K562 (cell line): ENCODE data around the gene OR52B6. TPM values are rescaled to one million over a fixed set of nuclear protein-coding genes. Genes with fewer than 3 reads are reported as not detected.

Source experiments
- BRF1 ChIP-seq: IDR thresholded peaks from 3 replicates; pipeline ENCODE4 v1.6.1; 2011; ENCODE audit warnings: borderline replicate concordance, mild to moderate bottlenecking; ENCODE audit not compliant: insufficient read length; ENCODE audit errors: extremely low read depth
- CREB1 ChIP-seq, 2 experiments: sonication (generic) in 1 of 2; formaldehyde crosslinking in 1 of 2; IDR thresholded peaks; 2 replicates each; pipeline versions ENCODE4 v1.6.1 to v1.8.0; 2012 to 2022; ENCODE audit warnings: inconsistent platforms in 1 of 2, mild to moderate bottlenecking in 1 of 2, missing genetic modification reagents in 1 of 2, moderate library complexity in 1 of 2
- DIDO1 ChIP-seq: fragments of 450-650 bp; IDR thresholded peaks from 2 replicates; pipeline ENCODE4 v1.6.1; 2016; ENCODE audit warnings: low read depth, missing biosample characterization, missing genetic modification characterization
- ELF1 ChIP-seq: fragments of 200-800 bp; sonication (Bioruptor generic); IDR thresholded peaks from 2 replicates; pipeline ENCODE4 v1.6.1; 2016; ENCODE audit warnings: missing genetic modification characterization, missing compliant biosample characterization
- EZH2 ChIP-seq: IDR thresholded peaks from 2 replicates; pipeline ENCODE4 v1.6.1; 2012; ENCODE audit warnings: low read depth, mild to moderate bottlenecking, inconsistent platforms, low read length, borderline replicate concordance
- FOSL1 ChIP-seq: fragments of 200-800 bp; sonication (Bioruptor generic); conservative IDR thresholded peaks from 2 replicates; pipeline ENCODE4 v1.6.1; 2016; ENCODE audit warnings: missing genetic modification characterization, missing compliant biosample characterization
- GTF2E2 ChIP-seq: fragments of 200-800 bp; sonication (Bioruptor generic); IDR thresholded peaks from 2 replicates; pipeline ENCODE4 v1.6.1; 2016; ENCODE audit warnings: missing genetic modification characterization, missing compliant biosample characterization
- RBBP5 ChIP-seq: fragments of 200-600 bp; sonication (generic); IDR thresholded peaks from 2 replicates; pipeline ENCODE4 v1.6.1; 2012; ENCODE audit warnings: borderline replicate concordance, mild to moderate bottlenecking, low read length, control low read depth, inconsistent platforms; ENCODE audit not compliant: insufficient read depth, poor library complexity, severe bottlenecking
- RFX1 ChIP-seq: fragments of 450-650 bp; IDR thresholded peaks from 2 replicates; pipeline ENCODE4 v1.6.1; 2016; ENCODE audit warnings: mild to moderate bottlenecking, moderate library complexity
- ZBTB12 ChIP-seq: fragments of 250-450 bp; sonication (Bioruptor Pico); IDR thresholded peaks from 2 replicates; pipeline ENCODE4 v1.4.0; 2020
- ZFP1 ChIP-seq: fragments of 450-650 bp; formaldehyde crosslinking; IDR thresholded peaks from 2 replicates; pipeline ENCODE4 v1.4.0; 2020; ENCODE audit warnings: mild to moderate bottlenecking, mixed read lengths
- ZNF263 ChIP-seq: sonication (generic); formaldehyde crosslinking; IDR thresholded peaks from 2 replicates; pipeline ENCODE4 v1.8.0; 2022; ENCODE audit warnings: mild to moderate bottlenecking, missing genetic modification reagents, borderline replicate concordance
- polyA plus RNA-seq, 8 experiments: library from polyadenylated mRNA; depleted of rRNA in 4 of 8; stranded (reverse) in 5 of 8; unstranded in 3 of 8; fragments of >200 nt; fragmentation: Nextera tagmentation in 2 of 8; fragmentation: Illumina TruSeq in 1 of 8; extraction: Ambion mirVana in 2 of 8; extraction: Trizol in 1 of 8; gene quantifications; 2 replicates each; pipeline versions ENCODE4 v1.2.1 to v1.2.3, GENCODE V29; 2011 to 2014; ENCODE audit warnings: inconsistent platforms in 1 of 8, missing spikeins in 1 of 8
- total RNA-seq, 7 experiments: library from RNA; depleted of rRNA in 6 of 7; stranded (reverse); fragments of >200 nt in 6 of 7; fragmentation: Illumina TruSeq in 2 of 7; extraction: Trizol in 2 of 7; gene quantifications; 2 replicates each; pipeline versions ENCODE4 v1.2.1 to v1.2.3, GENCODE V29; 2011 to 2021; ENCODE audit warnings: low replicate concordance in 1 of 7
- TF ChIP-seq, protein P1 (sequence below): sonication (generic); formaldehyde crosslinking; IDR thresholded peaks from 2 replicates; pipeline ENCODE4 v1.8.0; 2022; ENCODE audit warnings: missing genetic modification reagents, mild to moderate bottlenecking, borderline replicate concordance
- TF ChIP-seq, protein P2 (sequence below): sonication (generic); formaldehyde crosslinking; IDR thresholded peaks from 2 replicates; pipeline ENCODE4 v1.8.0; 2023; ENCODE audit warnings: mild to moderate bottlenecking, missing genetic modification reagents
- TF ChIP-seq, protein P3 (sequence below): fragments of 450-650 bp; formaldehyde crosslinking; conservative IDR thresholded peaks from 2 replicates; pipeline ENCODE4 v1.4.0; 2022; ENCODE audit warnings: mild to moderate bottlenecking, missing genetic modification characterization
- TF ChIP-seq, protein P4 (sequence below): fragments of 200-400 bp; formaldehyde crosslinking; IDR thresholded peaks from 2 replicates; pipeline ENCODE4 v1.6.1; 2017; ENCODE audit warnings: mild to moderate bottlenecking, low read depth, low read length, moderate library complexity
- TF ChIP-seq, protein P5 (sequence below): fragments of 450-650 bp; IDR thresholded peaks from 2 replicates; pipeline ENCODE4 v1.6.1; 2016; ENCODE audit warnings: antibody characterized with exemption

OR52B6 gene
- total and polyA plus RNA-seq, 9 of the 15 experiments (the other 6 are each of a cell fraction or from before 2014, with no cell fraction given) = not detected

DNA sequence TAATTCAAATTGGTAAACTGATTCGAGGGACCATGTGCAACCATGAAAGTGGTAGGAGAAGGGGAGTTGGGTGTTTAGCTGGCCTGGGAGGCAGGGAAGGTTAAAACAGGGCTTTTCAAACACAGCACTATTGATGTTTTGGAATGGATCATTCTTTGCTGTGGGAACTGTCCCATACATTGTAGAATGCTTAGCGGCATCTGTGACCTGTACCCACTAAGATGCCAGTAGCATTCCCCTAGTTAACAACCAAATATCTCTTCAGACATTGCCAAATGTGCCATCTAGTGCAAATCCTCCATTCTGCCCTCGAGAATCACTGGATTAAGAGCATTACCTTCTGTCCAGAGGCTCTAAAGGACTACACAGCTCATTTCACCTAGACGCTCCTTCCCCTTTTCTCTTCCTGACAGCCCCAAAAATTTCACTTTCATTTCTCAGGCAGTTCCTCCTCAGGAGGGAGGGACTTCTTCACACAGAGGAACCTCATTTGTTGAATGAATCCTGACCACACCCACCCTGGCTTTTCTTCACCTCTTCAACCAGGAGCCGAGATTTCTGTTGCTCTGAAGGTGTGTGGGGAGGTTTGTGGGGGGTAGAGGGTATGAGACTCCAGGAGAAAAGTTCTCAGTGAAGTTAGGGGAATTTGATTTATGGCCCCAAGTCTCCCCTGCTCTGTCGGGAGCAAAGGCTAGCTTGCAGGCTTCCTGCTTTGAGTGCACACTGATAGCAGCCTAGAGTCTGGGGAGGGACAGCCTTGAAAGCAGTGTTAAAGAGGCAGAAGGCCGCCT, 44.0 kb downstream of the OR52B6 start, which contains the start of gene TRIM34 (continued):
- TF ChIP-seq, protein P1, sequence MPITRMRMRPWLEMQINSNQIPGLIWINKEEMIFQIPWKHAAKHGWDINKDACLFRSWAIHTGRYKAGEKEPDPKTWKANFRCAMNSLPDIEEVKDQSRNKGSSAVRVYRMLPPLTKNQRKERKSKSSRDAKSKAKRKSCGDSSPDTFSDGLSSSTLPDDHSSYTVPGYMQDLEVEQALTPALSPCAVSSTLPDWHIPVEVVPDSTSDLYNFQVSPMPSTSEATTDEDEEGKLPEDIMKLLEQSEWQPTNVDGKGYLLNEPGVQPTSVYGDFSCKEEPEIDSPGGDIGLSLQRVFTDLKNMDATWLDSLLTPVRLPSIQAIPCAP (CRISPR knock-in tag) = no peak
- TF ChIP-seq RFX1 = no peak
- no peak for TF ChIP-seq ZBTB12
- TF ChIP-seq FOSL1 (tag) = no peak
- TF ChIP-seq RBBP5 = peak; percentile 40
- TF ChIP-seq EZH2 = no peak
- TF ChIP-seq, protein P2, sequence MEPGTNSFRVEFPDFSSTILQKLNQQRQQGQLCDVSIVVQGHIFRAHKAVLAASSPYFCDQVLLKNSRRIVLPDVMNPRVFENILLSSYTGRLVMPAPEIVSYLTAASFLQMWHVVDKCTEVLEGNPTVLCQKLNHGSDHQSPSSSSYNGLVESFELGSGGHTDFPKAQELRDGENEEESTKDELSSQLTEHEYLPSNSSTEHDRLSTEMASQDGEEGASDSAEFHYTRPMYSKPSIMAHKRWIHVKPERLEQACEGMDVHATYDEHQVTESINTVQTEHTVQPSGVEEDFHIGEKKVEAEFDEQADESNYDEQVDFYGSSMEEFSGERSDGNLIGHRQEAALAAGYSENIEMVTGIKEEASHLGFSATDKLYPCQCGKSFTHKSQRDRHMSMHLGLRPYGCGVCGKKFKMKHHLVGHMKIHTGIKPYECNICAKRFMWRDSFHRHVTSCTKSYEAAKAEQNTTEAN (CRISPR knock-in tag) = no peak
- TF ChIP-seq CREB1 (IDR thresholded peaks at IDR 0.05) = no peak
- no peak for TF ChIP-seq CREB1 (CRISPR knock-in tag; IDR thresholded peaks at IDR 0.05)
- no peak for TF ChIP-seq GTF2E2 (tag)
- TF ChIP-seq BRF1 = no peak
- TF ChIP-seq ZFP1 (CRISPR knock-in tag) = no peak
- TF ChIP-seq ZNF263 (CRISPR knock-in tag) = no peak
- no peak for TF ChIP-seq DIDO1 (tag)
- peak; percentile 65 for TF ChIP-seq ELF1 (tag)
- TF ChIP-seq, protein P3, sequence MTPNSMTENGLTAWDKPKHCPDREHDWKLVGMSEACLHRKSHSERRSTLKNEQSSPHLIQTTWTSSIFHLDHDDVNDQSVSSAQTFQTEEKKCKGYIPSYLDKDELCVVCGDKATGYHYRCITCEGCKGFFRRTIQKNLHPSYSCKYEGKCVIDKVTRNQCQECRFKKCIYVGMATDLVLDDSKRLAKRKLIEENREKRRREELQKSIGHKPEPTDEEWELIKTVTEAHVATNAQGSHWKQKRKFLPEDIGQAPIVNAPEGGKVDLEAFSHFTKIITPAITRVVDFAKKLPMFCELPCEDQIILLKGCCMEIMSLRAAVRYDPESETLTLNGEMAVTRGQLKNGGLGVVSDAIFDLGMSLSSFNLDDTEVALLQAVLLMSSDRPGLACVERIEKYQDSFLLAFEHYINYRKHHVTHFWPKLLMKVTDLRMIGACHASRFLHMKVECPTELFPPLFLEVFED (CRISPR knock-in tag) = no peak
- TF ChIP-seq, protein P4, sequence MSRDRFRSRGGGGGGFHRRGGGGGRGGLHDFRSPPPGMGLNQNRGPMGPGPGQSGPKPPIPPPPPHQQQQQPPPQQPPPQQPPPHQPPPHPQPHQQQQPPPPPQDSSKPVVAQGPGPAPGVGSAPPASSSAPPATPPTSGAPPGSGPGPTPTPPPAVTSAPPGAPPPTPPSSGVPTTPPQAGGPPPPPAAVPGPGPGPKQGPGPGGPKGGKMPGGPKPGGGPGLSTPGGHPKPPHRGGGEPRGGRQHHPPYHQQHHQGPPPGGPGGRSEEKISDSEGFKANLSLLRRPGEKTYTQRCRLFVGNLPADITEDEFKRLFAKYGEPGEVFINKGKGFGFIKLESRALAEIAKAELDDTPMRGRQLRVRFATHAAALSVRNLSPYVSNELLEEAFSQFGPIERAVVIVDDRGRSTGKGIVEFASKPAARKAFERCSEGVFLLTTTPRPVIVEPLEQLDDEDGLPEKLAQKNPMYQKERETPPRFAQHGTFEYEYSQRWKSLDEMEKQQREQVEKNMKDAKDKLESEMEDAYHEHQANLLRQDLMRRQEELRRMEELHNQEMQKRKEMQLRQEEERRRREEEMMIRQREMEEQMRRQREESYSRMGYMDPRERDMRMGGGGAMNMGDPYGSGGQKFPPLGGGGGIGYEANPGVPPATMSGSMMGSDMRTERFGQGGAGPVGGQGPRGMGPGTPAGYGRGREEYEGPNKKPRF = no peak
- TF ChIP-seq, protein P5, sequence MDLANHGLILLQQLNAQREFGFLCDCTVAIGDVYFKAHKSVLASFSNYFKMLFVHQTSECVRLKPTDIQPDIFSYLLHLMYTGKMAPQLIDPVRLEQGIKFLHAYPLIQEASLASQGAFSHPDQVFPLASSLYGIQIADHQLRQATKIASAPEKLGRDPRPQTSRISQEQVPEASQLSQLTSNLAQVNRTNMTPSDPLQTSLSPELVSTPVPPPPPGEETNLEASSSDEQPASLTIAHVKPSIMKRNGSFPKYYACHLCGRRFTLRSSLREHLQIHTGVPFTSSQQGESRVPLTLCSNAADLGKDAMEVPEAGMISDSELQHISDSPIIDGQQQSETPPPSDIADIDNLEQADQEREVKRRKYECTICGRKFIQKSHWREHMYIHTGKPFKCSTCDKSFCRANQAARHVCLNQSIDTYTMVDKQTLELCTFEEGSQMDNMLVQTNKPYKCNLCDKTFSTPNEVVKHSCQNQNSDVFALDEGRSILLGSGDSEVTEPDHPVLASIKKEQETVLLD = no peak
